Measurements from ENCODE around the gene NCAN.
"Not testable (repeated sequence)": the region's sequence is repeated elsewhere in the genome, so short reads cannot be mapped to it uniquely, and the experiment has no call there.

The NCAN gene

DNA sequence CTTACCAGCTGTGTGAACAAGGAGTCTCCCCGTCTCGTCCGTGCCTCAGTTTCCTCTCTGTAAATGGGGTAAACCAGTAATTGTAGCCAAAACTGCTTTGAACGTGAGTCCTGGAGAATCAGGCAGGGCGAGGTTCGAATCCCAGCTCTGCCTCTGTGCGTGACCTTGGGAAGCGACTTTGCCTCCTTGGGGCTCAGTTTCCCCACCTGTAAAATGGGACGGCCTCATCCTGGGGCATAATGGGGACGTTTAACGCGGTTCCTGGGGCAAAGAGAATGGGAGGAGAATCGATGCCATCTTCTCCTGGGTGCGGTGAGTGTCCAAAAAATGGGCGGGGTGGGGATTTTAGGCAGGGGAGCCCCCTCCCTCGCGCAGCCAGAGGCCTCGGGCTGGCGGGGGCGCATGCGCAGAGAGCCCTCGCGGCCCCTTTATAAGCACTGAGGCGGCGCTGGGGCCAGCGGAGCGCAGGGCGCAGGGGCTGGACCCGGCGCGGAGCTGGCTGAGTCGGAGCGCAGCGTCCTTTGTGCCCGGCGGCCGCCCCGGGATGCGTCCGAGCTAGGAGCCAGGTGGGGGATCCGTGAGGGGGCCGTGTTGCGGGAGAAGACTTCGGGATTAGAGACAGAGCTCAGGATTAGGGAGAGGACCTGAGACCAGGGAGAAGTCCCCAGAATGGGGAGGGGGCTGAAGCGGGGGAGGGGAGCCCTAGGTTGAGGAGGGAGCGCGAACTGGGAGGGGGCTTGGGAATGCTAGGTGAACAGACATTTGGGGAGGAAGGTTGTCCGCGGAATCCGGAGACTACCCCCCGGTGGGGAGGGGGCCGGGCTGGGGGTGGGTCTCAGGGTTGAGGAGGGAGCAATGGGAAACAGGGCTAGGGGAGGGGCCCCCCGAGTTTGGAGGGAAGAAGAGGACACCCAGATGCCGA lies at the start of gene NCAN:
Gene NCAN (plus strand): TSS at position 460 of the 922 bp plus-strand sequence. CDS start 4,996 bp downstream, outside the sequence.
- H3K4me2 ChIP-seq: no peak within 1 kb of the TSS
- peaks cover 43% of the 10 kb centered on the region for H3K27me3 ChIP-seq
- H3K36me3 ChIP-seq: no peaks in the 10 kb centered on the region
- no peaks in the 10 kb centered on the region for H3K9me3 ChIP-seq
- no peak within 1 kb of the TSS for H3K9ac ChIP-seq
- H4K20me1 ChIP-seq: peaks cover 34% of the 10 kb centered on the region; the same call in 1 of the 2 replicates
- H3K4me3 ChIP-seq: no peak within 1 kb of the TSS
- H3K4me1 ChIP-seq: no peaks in the 10 kb centered on the region
- no peak within 1 kb of the TSS for H3K27ac ChIP-seq
- no peak for TF ChIP-seq Cebpa-rat (IDR thresholded peaks at IDR 0.05)

DNA sequence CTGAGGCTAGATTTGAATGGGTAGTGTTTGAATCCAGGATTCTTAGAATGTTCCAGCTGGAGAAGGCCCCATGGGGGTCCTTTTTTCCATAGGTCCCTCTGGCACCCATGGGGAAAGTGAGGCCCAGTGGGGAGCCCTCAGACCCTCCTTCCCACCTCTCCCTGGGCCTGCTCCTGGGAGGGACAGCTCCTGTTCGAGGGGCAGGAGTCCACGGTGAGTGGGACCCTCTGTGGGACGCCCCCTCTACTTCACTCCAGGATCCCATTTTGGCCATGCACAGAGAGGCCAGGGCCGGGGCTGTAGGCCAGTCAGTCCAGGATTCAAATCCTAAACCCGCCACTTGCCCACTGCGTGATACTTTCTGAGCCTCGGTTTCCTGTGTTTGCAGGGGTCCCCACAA lies 49.3 kb upstream of the NCAN start:
- H3K9ac ChIP-seq: no peak overlapping the region
- TF ChIP-seq Cebpa-rat (IDR thresholded peaks at IDR 0.05): no peak

DNA sequence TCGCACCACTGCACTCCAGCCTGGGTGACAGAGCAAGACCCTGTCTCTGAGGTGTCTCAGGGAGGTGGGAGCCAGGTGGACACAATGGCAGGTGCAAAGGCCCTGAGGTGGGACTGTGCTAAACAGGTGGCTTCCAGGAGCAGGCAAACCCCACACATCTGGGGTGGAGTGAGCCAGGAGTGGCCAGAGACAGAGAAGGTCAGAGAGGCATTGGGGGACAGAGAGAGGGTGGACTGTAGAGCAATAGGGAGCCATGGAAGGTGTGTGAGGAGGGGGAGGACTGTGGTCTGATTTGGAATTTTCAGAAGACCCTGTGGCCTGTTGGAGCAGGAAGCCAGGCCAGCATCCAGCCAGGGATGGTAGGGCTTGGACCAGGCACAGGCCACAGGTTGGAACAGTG lies 46.4 kb upstream of the NCAN start:
- TF ChIP-seq Cebpa-rat (IDR thresholded peaks at IDR 0.05): no peak
- H4K20me1 ChIP-seq: peaks cover 18% of the 10 kb centered on the region
- no peaks in the 10 kb centered on the region for H3K9me3 ChIP-seq

More for the DNA sequence above, 49.3 kb upstream of the NCAN start:
- no peak overlapping the region for H3K4me2 ChIP-seq
- H3K27ac ChIP-seq: no peak overlapping the region
- no peaks in the 10 kb centered on the region for H3K9me3 ChIP-seq
- peaks cover 5% of the 10 kb centered on the region; the same call in 1 of the 2 replicates for H3K36me3 ChIP-seq
- no peak overlapping the region for H3K4me3 ChIP-seq
- peaks cover 32% of the 10 kb centered on the region for H3K4me1 ChIP-seq
- H3K27me3 ChIP-seq: no peaks in the 10 kb centered on the region
- H4K20me1 ChIP-seq: no peaks in the 10 kb centered on the region

DNA sequence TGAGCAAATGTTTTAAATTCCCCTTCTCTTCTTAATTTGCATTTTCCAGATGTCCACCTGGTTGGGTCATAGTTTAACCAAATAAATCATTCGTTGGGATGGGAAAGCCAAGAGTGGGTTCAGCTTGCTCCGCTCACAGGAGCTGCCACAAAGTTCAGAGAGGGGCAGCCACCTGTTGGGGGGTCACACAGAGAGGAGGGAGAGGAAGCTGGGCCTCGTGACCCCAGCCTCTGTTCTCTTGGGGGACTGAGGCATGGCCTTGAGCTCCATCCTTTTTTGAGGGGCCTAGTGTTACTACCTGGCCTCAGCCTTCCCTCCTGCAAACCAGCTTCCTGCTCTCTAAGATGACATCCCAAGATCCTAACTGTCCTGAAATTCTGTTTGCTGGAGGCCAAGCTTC lies 44.1 kb upstream of the NCAN start:
- Histone ChIP-seq H3K9ac (no peak overlapping the region), H4K20me1 (peaks cover 36% of the 10 kb centered on the region), H3K9me3 (no peaks in the 10 kb centered on the region), H3K36me3 (peaks cover 5% of the 10 kb centered on the region; the same call in 1 of the 2 replicates), H3K4me2 (no peak overlapping the region), H3K4me3 (no peak overlapping the region), H3K27me3 (no peaks in the 10 kb centered on the region), H3K27ac (no peak overlapping the region), H3K4me1 (peaks cover 27% of the 10 kb centered on the region)
- no peak for TF ChIP-seq Cebpa-rat (IDR thresholded peaks at IDR 0.05)

More for the DNA sequence above, 46.4 kb upstream of the NCAN start:
- no peak overlapping the region for H3K9ac ChIP-seq
- H3K4me3 ChIP-seq: no peak overlapping the region
- peaks cover 5% of the 10 kb centered on the region; the same call in 1 of the 2 replicates for H3K36me3 ChIP-seq
- no peaks in the 10 kb centered on the region for H3K27me3 ChIP-seq
- no peak overlapping the region for H3K4me2 ChIP-seq
- peaks cover 19% of the 10 kb centered on the region for H3K4me1 ChIP-seq
- H3K27ac ChIP-seq: no peak overlapping the region

DNA sequence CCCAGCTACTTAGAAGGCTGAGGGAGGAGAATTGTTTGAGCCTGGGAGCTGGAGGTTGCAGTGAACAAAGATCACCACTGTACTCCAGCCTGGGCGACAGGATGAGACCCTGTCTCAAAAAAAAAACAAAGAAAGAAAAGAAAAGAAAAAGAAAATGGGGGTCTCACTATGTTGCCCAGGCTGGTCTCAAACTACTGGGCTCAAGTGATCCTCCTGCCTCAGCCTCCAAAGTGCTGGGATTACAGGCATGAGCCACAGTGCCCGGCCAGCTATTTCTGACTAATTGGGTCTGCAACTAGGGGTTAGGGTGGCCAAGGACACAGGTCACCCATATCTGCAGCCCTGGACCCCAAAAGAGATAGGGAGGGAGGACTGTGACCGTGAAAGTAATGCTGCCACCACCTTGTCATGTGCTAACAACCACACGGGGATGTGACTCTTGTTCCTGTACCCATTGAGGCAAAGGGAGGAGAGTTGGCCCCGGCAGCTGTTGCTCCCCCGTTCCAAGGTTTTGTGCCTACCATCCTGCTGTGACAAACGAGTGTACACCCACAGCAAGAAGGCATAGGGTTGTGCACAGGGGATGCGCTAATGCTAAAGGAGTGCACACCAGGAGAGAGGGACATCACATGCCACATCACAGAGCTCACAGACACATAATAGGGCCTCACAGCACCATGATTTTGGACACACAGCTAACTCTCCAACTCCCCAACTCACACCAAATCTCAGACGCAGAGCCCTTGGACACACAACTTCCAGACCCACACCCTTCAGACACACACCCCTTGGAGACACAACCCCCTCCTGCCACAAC lies 42.3 kb upstream of the NCAN start:
- Histone ChIP-seq H3K27ac (no peak overlapping the region), H3K4me3 (peak overlapping the region; percentile 50)

DNA sequence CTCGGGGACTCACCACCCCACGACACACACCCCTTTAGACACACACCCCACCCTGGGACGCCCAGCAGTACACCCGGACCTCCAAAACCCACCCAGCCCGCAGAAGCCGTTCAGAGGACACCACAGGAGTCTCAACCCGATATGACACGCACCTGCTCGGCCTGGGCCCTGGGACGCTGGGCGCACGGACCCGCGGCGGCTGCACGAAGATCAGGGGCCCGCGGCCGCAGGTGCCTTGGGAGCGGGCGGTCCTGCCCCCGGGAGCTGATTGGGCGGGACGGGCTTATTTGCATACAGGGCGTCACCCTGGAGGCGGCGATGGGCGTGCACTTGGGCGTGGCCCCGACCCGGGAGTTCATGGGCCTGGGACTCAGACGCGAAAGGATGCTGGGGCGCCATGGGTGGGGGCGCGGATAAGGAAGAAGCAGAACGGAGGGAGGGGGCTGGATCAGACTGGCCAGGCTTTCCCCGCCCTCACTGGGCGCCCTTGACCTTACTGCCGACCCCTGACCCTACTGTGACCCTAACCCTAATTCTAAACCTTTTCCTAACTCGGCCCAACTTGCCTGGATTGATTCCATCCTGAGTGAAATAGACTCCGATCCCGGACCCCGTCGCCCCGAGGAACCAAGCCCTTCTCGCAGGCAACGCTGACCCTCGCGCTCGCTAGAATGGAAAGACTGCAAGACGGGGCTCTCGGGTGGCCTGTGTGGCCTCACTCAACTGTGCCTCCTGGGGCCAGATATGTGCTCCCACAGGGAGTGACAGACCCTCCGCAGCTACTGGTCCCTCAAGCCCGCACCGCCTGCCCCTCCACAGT lies 41.5 kb upstream of the NCAN start, which contains the start of gene MEF2B:
Gene MEF2B (minus strand): TSS at position 211 of the 820 bp plus-strand sequence. CDS start 19,528 bp downstream, outside the sequence.
- H3K36me3 ChIP-seq: 0 out of 2 replicates have a peak, but pooled peaks cover 5% of the 10 kb centered on the region
- H4K20me1 ChIP-seq: peaks cover 36% of the 10 kb centered on the region
- no peak for TF ChIP-seq Cebpa-rat (IDR thresholded peaks at IDR 0.05)
- peak within 1 kb of the TSS; percentile 88 for H3K4me2 ChIP-seq
- no peak within 1 kb of the TSS for H3K27ac ChIP-seq
- no peak within 1 kb of the TSS for H3K9ac ChIP-seq
- H3K9me3 ChIP-seq: no peaks in the 10 kb centered on the region
- H3K4me3 ChIP-seq: peak within 1 kb of the TSS; percentile 50
- no peaks in the 10 kb centered on the region for H3K27me3 ChIP-seq
- peaks cover 27% of the 10 kb centered on the region for H3K4me1 ChIP-seq

More for the DNA sequence above, 42.3 kb upstream of the NCAN start:
- Histone ChIP-seq H3K27me3 (no peaks in the 10 kb centered on the region), H3K36me3 (peaks cover 5% of the 10 kb centered on the region; the same call in 1 of the 2 replicates), H3K4me1 (peaks cover 27% of the 10 kb centered on the region), H4K20me1 (peaks cover 36% of the 10 kb centered on the region), H3K9ac (no peak overlapping the region), H3K4me2 (peak overlapping the region; percentile 88), H3K9me3 (no peaks in the 10 kb centered on the region)
- TF ChIP-seq Cebpa-rat (IDR thresholded peaks at IDR 0.05): no peak

DNA sequence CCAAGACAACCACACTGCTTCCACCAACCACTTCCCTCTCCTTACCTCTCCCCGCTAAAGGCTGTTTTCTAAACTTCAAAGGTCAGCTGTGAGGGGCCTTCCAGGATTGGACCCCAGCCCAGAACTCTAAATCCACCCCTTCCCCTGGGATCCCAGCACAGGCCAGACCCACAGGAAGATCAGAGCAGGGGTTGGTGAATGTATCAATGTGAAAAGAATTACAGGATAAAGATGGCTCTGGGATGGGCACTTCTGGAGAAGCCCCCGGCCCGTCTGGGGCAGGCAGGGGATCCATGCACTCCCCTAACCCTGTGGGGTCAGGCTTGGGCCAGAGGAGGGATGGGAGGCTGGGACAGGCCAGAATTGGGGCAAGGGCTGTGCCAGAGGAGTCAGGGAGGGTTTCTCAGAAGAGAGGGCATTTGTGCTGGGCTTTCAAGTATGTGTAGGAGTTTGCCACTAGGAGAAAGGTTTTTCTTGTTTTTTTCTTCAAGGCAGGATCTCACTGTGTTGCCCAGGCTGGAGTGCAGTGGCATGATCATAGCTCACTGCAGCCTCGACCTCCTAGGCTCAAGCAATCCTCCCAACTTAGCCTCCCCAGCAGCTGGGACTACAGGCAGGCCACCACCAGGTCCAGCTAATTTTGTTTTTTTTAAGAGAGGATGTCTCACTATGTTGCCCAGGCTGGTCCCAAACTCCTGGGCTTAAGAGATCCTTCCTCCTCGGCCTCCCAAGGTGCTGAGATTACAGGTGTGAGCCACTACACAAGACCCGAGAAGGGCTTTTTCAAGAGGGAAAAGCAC lies 40.7 kb upstream of the NCAN start:
- Histone ChIP-seq H4K20me1 (peaks cover 36% of the 10 kb centered on the region), H3K4me3 (peak overlapping the region; percentile 50), H3K9ac (no peak overlapping the region), H3K9me3 (no peaks in the 10 kb centered on the region), H3K4me1 (peaks cover 27% of the 10 kb centered on the region), H3K27ac (no peak overlapping the region), H3K27me3 (no peaks in the 10 kb centered on the region), H3K36me3 (peaks cover 11% of the 10 kb centered on the region; the same call in 1 of the 2 replicates), H3K4me2 (peak overlapping the region; percentile 88)
- no peak for TF ChIP-seq Cebpa-rat (IDR thresholded peaks at IDR 0.05)

DNA sequence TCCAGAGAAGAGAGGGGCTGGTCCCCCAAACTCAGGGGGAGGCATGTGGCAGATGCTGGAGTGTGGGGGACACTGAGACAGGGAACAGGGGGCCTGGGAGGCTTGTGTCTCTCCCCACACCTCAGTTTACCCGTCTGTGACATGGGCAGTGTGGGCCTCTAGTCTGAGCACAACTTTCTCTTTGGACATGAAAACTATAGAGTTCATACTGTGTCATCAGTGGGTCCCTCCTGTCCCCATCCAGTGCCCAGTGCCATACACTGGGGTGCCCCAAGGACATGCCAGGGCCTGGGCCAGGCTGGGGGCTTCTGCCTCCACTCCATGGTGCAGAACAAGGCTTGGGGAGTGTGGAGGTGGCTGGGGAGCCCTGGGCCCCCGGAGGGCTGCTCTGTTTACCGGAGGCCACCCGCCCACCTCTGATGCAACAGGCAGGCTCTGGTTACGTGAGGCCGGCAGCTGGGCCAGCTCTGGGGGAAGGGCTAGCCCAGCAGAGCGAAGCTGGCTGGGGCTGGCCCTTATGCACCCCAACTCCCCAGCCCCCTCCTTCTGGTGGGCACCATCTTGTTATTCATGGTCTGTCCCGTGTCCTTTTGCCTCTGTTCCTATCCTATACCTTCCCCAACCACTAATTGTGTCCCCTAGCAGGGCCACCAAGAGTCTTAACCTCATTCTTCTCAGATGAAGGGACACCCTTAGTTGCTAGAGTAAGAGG lies 39.8 kb upstream of the NCAN start:
- Histone ChIP-seq H3K36me3 (peaks cover 15% of the 10 kb centered on the region), H3K27me3 (no peaks in the 10 kb centered on the region), H4K20me1 (peaks cover 36% of the 10 kb centered on the region), H3K4me3 (no peak overlapping the region), H3K4me1 (peaks cover 27% of the 10 kb centered on the region), H3K4me2 (peak overlapping the region; percentile 36; the same call in 1 of the 2 replicates), H3K9me3 (no peaks in the 10 kb centered on the region), H3K27ac (0 out of 2 replicates have a peak overlapping the region, but pooled peaks have one; percentile 18), H3K9ac (no peak overlapping the region)
- TF ChIP-seq Cebpa-rat (IDR thresholded peaks at IDR 0.05): no peak

DNA sequence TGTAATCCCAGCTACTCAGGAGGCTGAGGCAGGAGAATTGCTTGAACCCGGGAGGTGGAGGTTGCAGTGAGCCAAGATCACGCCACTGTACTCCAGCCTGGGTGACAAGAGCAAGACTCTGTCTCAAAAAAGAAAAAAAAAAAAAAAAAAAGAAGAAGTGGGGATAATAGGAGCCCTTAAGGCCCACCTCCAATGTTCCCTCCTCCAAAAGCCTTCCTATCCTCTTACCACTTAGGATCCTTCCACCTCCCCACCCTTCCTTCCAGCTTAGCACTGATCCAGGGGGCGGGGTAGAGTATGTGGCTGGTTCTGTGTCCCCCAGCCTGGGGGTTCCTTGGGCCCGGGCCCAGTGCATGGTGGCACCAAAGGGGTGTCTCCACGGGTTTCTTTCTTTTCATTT lies 38.5 kb upstream of the NCAN start:
- H3K4me2 ChIP-seq, H3K4me3 ChIP-seq, H3K9ac ChIP-seq, H3K27me3 ChIP-seq, H3K27ac ChIP-seq, H3K9me3 ChIP-seq: not testable (repeated sequence)
- peaks cover 25% of the 10 kb centered on the region for H3K36me3 ChIP-seq
- H4K20me1 ChIP-seq: peaks cover 36% of the 10 kb centered on the region
- peaks cover 27% of the 10 kb centered on the region for H3K4me1 ChIP-seq

Measured in BLaER1 (cell line).